ENCODE results near the gene PFDN2. TPM values are rescaled to one million over a fixed set of nuclear protein-coding genes. Genes with fewer than 3 reads are reported as not detected.

Gene PFDN2
- total and polyA plus RNA-seq, 2 of the 8 experiments (the other 6 are each of a cell fraction or from before 2014, with no cell fraction given), result 66.2 to 71.2 TPM

DNA sequence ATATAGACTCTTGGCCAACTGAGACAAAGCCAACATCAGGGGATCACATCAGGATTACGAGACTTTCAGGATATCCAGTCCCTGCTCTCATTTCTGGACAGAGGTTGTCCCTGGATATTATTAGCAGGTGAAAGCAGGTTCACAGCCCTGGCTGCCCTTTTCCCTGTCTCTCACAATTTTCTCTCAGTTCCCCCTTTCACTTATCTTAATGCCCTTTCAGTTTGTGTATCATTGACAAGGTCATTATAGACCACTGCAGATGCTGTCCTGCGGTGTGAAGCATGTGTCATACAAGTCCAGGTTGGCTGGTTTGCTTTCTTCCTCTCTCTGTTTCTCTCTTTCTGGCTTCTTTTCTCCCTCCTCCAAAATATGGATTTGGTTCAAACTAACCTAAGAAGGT, 21.8 kb downstream of the PFDN2 start:
- FAIRE-seq, result no peak
- no peak for DNase-seq (ENCODE audit: low read depth in 1 of 2, low spot score in 2 of 2)
- H3K14ac ChIP-seq (ENCODE audit: insufficient read length), result no peak overlapping the region
- H2BK15ac ChIP-seq (ENCODE audit: low read length), result no peak overlapping the region
- no peak overlapping the region for H2AFZ ChIP-seq (ENCODE audit: low read length)
- H4K8ac ChIP-seq (ENCODE audit: extremely low read depth, insufficient read depth, low read length), result no peak overlapping the region
- no peak overlapping the region for H3K4ac ChIP-seq (replicated peaks; ENCODE audit: insufficient read length, low read depth, low read length)
- no peak overlapping the region for H2BK5ac ChIP-seq (ENCODE audit: low read depth, low read length)
- WGBS, 2 experiments (ENCODE audit: extremely low coverage in 1 of 2, insufficient coverage in 1 of 2, insufficient read length in 1 of 2, insufficient replicate concordance in 2 of 2, low coverage in 1 of 2, low lambda C conversion rate in 2 of 2, missing lambda C conversion rate in 1 of 2), result 82% methylated on average over 2 of the region's 2 CpGs; no CpG with 5 or more reads in 1 of the 2 experiments
- H3K27me3 ChIP-seq (replicated peaks in 1 of 4; ENCODE audit: control insufficient read depth in 3 of 4, extremely low read depth in 1 of 4, insufficient read depth in 3 of 4, low read length in 3 of 4), result no peaks in the 10 kb centered on the region
- POLR2A ChIA-PET (ENCODE audit: partially characterized antibody), result interaction anchor here (1.0 to 5.3 kb wide), 3 partner anchors 21 to 75 kb away, joined by 3 to 32 read pairs (median 3); partner anchors contain the start of genes DEDD and F11R
- H3K4me2 ChIP-seq (ENCODE audit: insufficient read depth in 1 of 2, low read depth in 2 of 2, low read length in 2 of 2), result no peak overlapping the region
- no peak overlapping the region for H2AK5ac ChIP-seq (ENCODE audit: low read depth, low read length)
- H4K91ac ChIP-seq (replicated peaks; ENCODE audit: insufficient read length, low read length), result no peak overlapping the region
- H3K23ac ChIP-seq (ENCODE audit: insufficient read length), result no peak overlapping the region
- H3K79me2 ChIP-seq (ENCODE audit: control insufficient read depth in 1 of 2, insufficient read depth in 2 of 2, low read length in 2 of 2), result no peaks in the 10 kb centered on the region
- no peak overlapping the region for H3K4me3 ChIP-seq (ENCODE audit: extremely low read depth in 1 of 4, insufficient read depth in 2 of 4, low read depth in 3 of 4, low read length in 4 of 4)
- peaks cover 0 to 7% (median 0%) of the 10 kb centered on the region in 4 experiments; a peak in 1 of 8 replicates for H3K36me3 ChIP-seq (ENCODE audit: control insufficient read depth in 2 of 4, insufficient read depth in 4 of 4, low read length in 3 of 4)
- H2BK120ac ChIP-seq (replicated peaks; ENCODE audit: low read depth, low read length), result no peak overlapping the region
- H3K9ac ChIP-seq (replicated peaks in 1 of 4; ENCODE audit: extremely low read depth in 1 of 4, low read depth in 3 of 4, low read length in 3 of 4), result no peak overlapping the region
- no peaks in the 10 kb centered on the region for H4K20me1 ChIP-seq (replicated peaks in 1 of 2; ENCODE audit: control insufficient read depth in 1 of 2, insufficient read depth in 2 of 2, low read length in 2 of 2)
- no peak overlapping the region for H3K18ac ChIP-seq (ENCODE audit: extremely low read depth, low read length)
- CTCF ChIA-PET (ENCODE audit: partially characterized antibody), result interaction anchor here (0.7 to 10.0 kb wide), 12 partner anchors 9 to 316 kb away, joined by 3 to 282 read pairs (median 18); partner anchors contain the start of genes ARHGAP30, NECTIN4, PPOX and TSTD1
- no peak overlapping the region for H4K5ac ChIP-seq (ENCODE audit: insufficient read length, low read depth, low read length)
- H3K9me3 ChIP-seq (ENCODE audit: insufficient read depth in 2 of 2, low read depth in 1 of 2, low read length in 1 of 2), result no peaks in the 10 kb centered on the region
- H3K79me1 ChIP-seq (ENCODE audit: low read depth, low read length), result 0 out of 2 replicates have a peak, but pooled peaks cover 3% of the 10 kb centered on the region
- H2BK12ac ChIP-seq (ENCODE audit: low read depth, low read length), result no peak overlapping the region
- H2BK20ac ChIP-seq (ENCODE audit: low read length), result no peak overlapping the region
- H3K56ac ChIP-seq (replicated peaks; ENCODE audit: insufficient read length, low read depth, low read length), result no peak overlapping the region
- H3K27ac ChIP-seq (ENCODE audit: low read depth, low read length), result no peak overlapping the region
- peaks cover 13% of the 10 kb centered on the region for H3K23me2 ChIP-seq (ENCODE audit: low read depth, low read length)
- H3K4me1 ChIP-seq (replicated peaks in 1 of 4; ENCODE audit: control insufficient read depth in 3 of 4, insufficient read depth in 4 of 4, low read length in 3 of 4), result peaks cover 0 to 6% (median 0%) of the 10 kb centered on the region in 4 experiments; a peak in 2 of 7 replicates
- TF ChIP-seq TAF1 (IDR thresholded peaks at IDR 0.05; ENCODE audit: low read depth, low read length) (no peak), RAD21 (IDR thresholded peaks at IDR 0.05 in 1 of 2, conservative IDR thresholded peaks at IDR 0.05 in 1 of 2; ENCODE audit: low read depth in 2 of 2, low read length in 2 of 2) (no peak), KDM4A (IDR thresholded peaks at IDR 0.05; ENCODE audit: low read depth, low read length, severe bottlenecking) (no peak), CBX8 (IDR thresholded peaks at IDR 0.05; ENCODE audit: borderline replicate concordance, low read depth, low read length) (no peak), CEBPB (IDR thresholded peaks at IDR 0.05; ENCODE audit: low read depth, low read length) (no peak), SIN3A (conservative IDR thresholded peaks at IDR 0.05 in 1 of 2, IDR thresholded peaks at IDR 0.05 in 1 of 2; ENCODE audit: low read depth in 1 of 2, low read length in 2 of 2) (no peak), TBP (IDR thresholded peaks at IDR 0.05; ENCODE audit: low read depth, low read length) (no peak), SP1 (IDR thresholded peaks at IDR 0.05; ENCODE audit: low read depth, low read length) (no peak), NRF1 (IDR thresholded peaks at IDR 0.05; ENCODE audit: low read depth, low read length) (no peak)

Measured in H1 (cell line).